HepG2 (cell line): ENCODE measurements around the gene HOXD9. TPM values are rescaled to one million over a fixed set of nuclear protein-coding genes. Genes with fewer than 3 reads are reported as not detected.

ENCODE experiments used
- ATAC-seq: fragments of 200-7000 bp; cut with Tn5 transposase; 3 replicates; pipeline ENCODE4 v1.9.1; 2020; ENCODE audit warnings: mild to moderate bottlenecking, moderate library complexity
- BruUV-seq: library from RNA; stranded (reverse); fragments of 400-500 nt; replicated peaks from 2 replicates; lab custom pipeline; 2021; lab: Mats Ljungman, UMichigan
- CTCF ChIA-PET: fragments of 300-600 bp; formaldehyde crosslinking; extraction: SDS; loops from one replicate; lab custom pipeline; 2021; ENCODE audit warnings: low total read pairs, inconsistent platforms, low intra/inter-chr PET ratio; lab: Yijun Ruan, JAX
- POLR2A ChIA-PET: fragments of 350-600 bp; sonication (Branson Sonifier 250); formaldehyde crosslinking; loops from one replicate; lab custom pipeline; 2020; ENCODE audit warnings: antibody characterized with exemption, inconsistent platforms; lab: Yijun Ruan, JAX
- DNase-seq: peaks from one replicate; pipeline ENCODE4 v3.0.0-alpha.2; 2015; ENCODE audit warnings: low spot score
- FAIRE-seq: peaks from 3 replicates; lab custom pipeline; 2011; peaks lifted over from hg19 to GRCh38; lab: Jason Lieb, UNC
- H2AFZ ChIP-seq: one replicate; pipeline ENCODE4 v1.6.1; 2011; ENCODE audit warnings: low read length, inconsistent platforms
- H3K27ac ChIP-seq: fragments of 300-600 bp; 3 replicates; pipeline ENCODE4 v1.8.0; 2011; ENCODE audit warnings: mixed run types, mild to moderate bottlenecking, mixed read lengths, low read length, inconsistent platforms; ENCODE audit not compliant: insufficient read depth; ENCODE audit errors: extremely low read length
- H3K27me3 ChIP-seq, 2 experiments: fragments of 200-600 bp in 1 of 2; 2 replicates in 1 of 2; 3 replicates in 1 of 2; pipeline versions ENCODE4 v1.6.0 to v1.8.0; 2011; ENCODE audit warnings: low read length in 2 of 2, mild to moderate bottlenecking in 2 of 2, moderate library complexity in 2 of 2, inconsistent platforms in 1 of 2; ENCODE audit not compliant: insufficient read depth in 2 of 2, control insufficient read depth in 1 of 2
- H3K36me3 ChIP-seq, 2 experiments: fragments of 200-600 bp in 1 of 2; replicated peaks in 1 of 2; 2 replicates in 1 of 2; 3 replicates in 1 of 2; pipeline versions ENCODE4 v1.5.1 to v1.8.0; 2011; ENCODE audit warnings: low read length in 2 of 2, inconsistent platforms in 1 of 2; ENCODE audit not compliant: insufficient read depth in 2 of 2, control insufficient read depth in 1 of 2
- H3K4me1 ChIP-seq: 2 replicates; pipeline ENCODE4 v1.5.1; 2012; ENCODE audit warnings: low read length, inconsistent platforms; ENCODE audit not compliant: insufficient read depth
- H3K4me2 ChIP-seq: 2 replicates; pipeline ENCODE4 v1.6.0; 2011; ENCODE audit warnings: low read depth, low read length, inconsistent platforms
- H3K4me3 ChIP-seq, 3 experiments: fragments of 200-600 bp in 1 of 3; sonication (generic), shearing (Covaris generic) in 1 of 3; replicated peaks in 1 of 3; 2 replicates each; pipeline ENCODE4 v1.5.1; 2011 to 2016; ENCODE audit warnings: low read length in 3 of 3, inconsistent platforms in 2 of 3, low read depth in 2 of 3, mild to moderate bottlenecking in 2 of 3, control low read depth in 1 of 3, mixed read lengths in 1 of 3; ENCODE audit not compliant: insufficient read depth in 1 of 3
- H3K79me2 ChIP-seq: one replicate; pipeline ENCODE4 v1.6.1; 2011; ENCODE audit warnings: low read length, inconsistent platforms; ENCODE audit not compliant: insufficient read depth
- H3K9ac ChIP-seq: 2 replicates; pipeline ENCODE4 v1.6.0; 2011; ENCODE audit warnings: mild to moderate bottlenecking, low read depth, low read length, inconsistent platforms; ENCODE audit not compliant: insufficient read depth
- H3K9me3 ChIP-seq: 2 replicates; pipeline ENCODE4 v1.5.1; 2012; ENCODE audit warnings: mild to moderate bottlenecking, low read length
- H4K20me1 ChIP-seq: 2 replicates; pipeline ENCODE4 v1.6.0; 2011; ENCODE audit warnings: inconsistent platforms, mild to moderate bottlenecking, low read length, moderate library complexity; ENCODE audit not compliant: insufficient read depth
- ATF7 ChIP-seq, 2 experiments: fragments of 450-650 bp in 1 of 2; sonication (generic) in 1 of 2; formaldehyde crosslinking in 1 of 2; IDR thresholded peaks; 2 replicates each; pipeline versions ENCODE4 v1.4.0 to v1.6.1; 2016 to 2020; ENCODE audit warnings: antibody characterized with exemption in 1 of 2, mild to moderate bottlenecking in 1 of 2, missing genetic modification reagents in 1 of 2
- CHD4 ChIP-seq: fragments of 200-600 bp; sonication (generic); IDR thresholded peaks from 2 replicates; pipeline ENCODE4 v1.7.0; 2017; ENCODE audit warnings: mild to moderate bottlenecking, low read length, borderline replicate concordance
- KLF15 ChIP-seq: sonication (generic); formaldehyde crosslinking; IDR thresholded peaks from 2 replicates; pipeline ENCODE4 v1.8.1; 2023; ENCODE audit warnings: borderline replicate concordance, mild to moderate bottlenecking, inconsistent platforms, missing genetic modification reagents, mixed read lengths
- PBX2 ChIP-seq: IDR thresholded peaks from 2 replicates; pipeline ENCODE4 v1.6.1; 2016; ENCODE audit warnings: control low read depth
- RCOR2 ChIP-seq: IDR thresholded peaks from 2 replicates; pipeline ENCODE4 v1.6.1; 2016; ENCODE audit warnings: missing biosample characterization, missing genetic modification reagents
- SP1 ChIP-seq, 2 experiments: fragments of 450-650 bp in 1 of 2; sonication (generic) in 1 of 2; formaldehyde crosslinking in 1 of 2; IDR thresholded peaks; 2 replicates each; pipeline versions ENCODE4 v1.4.0 to v1.6.1; 2016 to 2020; ENCODE audit warnings: missing genetic modification reagents in 1 of 2
- ZMYM4 ChIP-seq: sonication (generic); formaldehyde crosslinking; IDR thresholded peaks from 2 replicates; pipeline ENCODE4 v1.8.1; 2023; ENCODE audit warnings: mild to moderate bottlenecking, missing genetic modification reagents
- ZNF512B ChIP-seq: sonication (generic); formaldehyde crosslinking; IDR thresholded peaks from 2 replicates; pipeline ENCODE4 v1.5.1; 2020; ENCODE audit warnings: missing genetic modification reagents, mild to moderate bottlenecking, borderline replicate concordance
- ZNF703 ChIP-seq: sonication (generic); formaldehyde crosslinking; IDR thresholded peaks from 2 replicates; pipeline ENCODE4 v1.5.1; 2020; ENCODE audit warnings: missing genetic modification reagents, mild to moderate bottlenecking, moderate library complexity, borderline replicate concordance
- ZNF710 ChIP-seq: sonication (generic); formaldehyde crosslinking; IDR thresholded peaks from 2 replicates; pipeline ENCODE4 v1.5.0; 2020; ENCODE audit warnings: mild to moderate bottlenecking, missing genetic modification reagents, borderline replicate concordance
- ZNF850 ChIP-seq: sonication (generic); formaldehyde crosslinking; conservative IDR thresholded peaks from 2 replicates; pipeline ENCODE4 v1.9.0; 2021; ENCODE audit warnings: mild to moderate bottlenecking, missing genetic modification reagents
- whole genome bisulfite sequencing: methylation state at CpG from one replicate; pipeline ENCODE4 v1.1.6; 2017; ENCODE audit warnings: low lambda C conversion rate; 5-methylcytosine and 5-hydroxymethylcytosine counted together
- in situ Hi-C: cut with HindIII; loops from 2 replicates; pipeline ENCODE4 v1.10.0; 2017; ENCODE audit warnings: low pct_unique_long_range_greater_than_20kb; ENCODE audit not compliant: extremely low pct_ligation_motif_present
- intact Hi-C: fragments of 100-400 bp; cut with micrococcal nuclease; formaldehyde crosslinking; loops from one replicate; pipeline ENCODE4 v1.10.0; 2022; ENCODE audit not compliant: unreplicated experiment
- polyA plus RNA-seq, 8 experiments: library from polyadenylated mRNA; depleted of rRNA in 3 of 8; stranded (reverse) in 7 of 8; unstranded in 1 of 8; fragments of >200 nt; fragmentation: Illumina TruSeq in 4 of 8; extraction: Trizol in 4 of 8; gene quantifications; 2 replicates each; pipeline versions ENCODE4 v1.2.1 to v1.2.3, GENCODE V29; 2011 to 2016; ENCODE audit warnings: low read depth in 4 of 8, missing spikeins in 1 of 8, mixed read lengths in 1 of 8; ENCODE audit not compliant: insufficient read depth in 1 of 8
- total RNA-seq, 5 experiments: library from RNA; depleted of rRNA; stranded (reverse); fragments of >200 nt; fragmentation: Illumina TruSeq; extraction: Trizol; gene quantifications; 2 replicates each; pipeline ENCODE4 v1.2.3, GENCODE V29; 2016; ENCODE audit warnings: low read depth in 1 of 5
- TF ChIP-seq, protein P1 (sequence below): sonication (generic); formaldehyde crosslinking; IDR thresholded peaks from 2 replicates; pipeline ENCODE4 v1.8.0; 2022; ENCODE audit warnings: missing genetic modification reagents, mild to moderate bottlenecking, moderate library complexity, borderline replicate concordance

Gene HOXD9
- total and polyA plus RNA-seq, 2 of the 13 experiments (the other 11 are each of a cell fraction or from before 2014, with no cell fraction given) = not detected

DNA sequence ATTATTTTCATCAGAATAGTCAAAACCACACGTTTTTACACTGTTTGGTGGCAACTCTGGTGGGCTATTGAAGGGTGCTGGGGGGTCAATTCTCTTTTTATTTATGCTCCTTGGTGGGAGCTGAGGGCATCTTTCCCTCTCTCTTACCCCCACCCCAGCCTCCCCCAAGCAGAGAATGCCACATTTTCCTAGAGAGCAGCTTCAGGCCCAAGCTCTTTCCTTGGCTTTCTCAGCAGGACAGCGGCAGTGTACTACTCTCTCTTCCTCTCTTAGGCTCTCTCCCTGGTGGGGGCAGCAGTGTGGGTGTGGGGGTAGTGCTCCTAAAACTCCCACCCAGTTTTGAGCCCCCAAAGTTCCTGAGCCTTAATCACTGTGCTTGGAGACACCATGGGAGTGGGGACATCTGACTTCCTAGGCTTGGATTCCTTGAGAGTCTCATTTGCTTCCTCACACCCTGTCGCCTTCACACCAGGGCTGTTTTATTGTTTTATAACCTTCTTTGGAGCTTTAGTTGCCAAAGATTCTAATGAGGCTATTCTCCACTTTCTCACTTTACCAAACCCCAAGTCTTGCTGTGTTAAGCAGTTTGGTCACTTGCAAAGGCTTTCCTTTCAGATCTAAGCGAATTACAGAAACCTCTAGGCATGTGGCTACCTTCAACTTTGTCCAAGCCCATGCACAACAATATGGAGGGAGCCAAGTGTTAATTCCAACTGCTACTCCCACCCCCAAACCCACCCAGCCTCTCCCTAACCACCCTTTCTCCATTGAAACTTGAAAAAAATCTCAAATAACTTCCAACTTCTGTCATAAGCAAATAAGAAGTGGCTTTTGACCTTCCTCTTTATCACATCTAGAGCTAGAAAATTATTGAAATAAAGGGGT is 22.8 kb downstream of the HOXD9 start:
- FAIRE-seq (no peak), DNase-seq (no peak), ATAC-seq (no peak)
- ChIA-PET CTCF (no interaction called here), POLR2A (no interaction called here)
- no peak overlapping the region for H3K27ac ChIP-seq
- H3K9me3 ChIP-seq = no peaks in the 10 kb centered on the region
- H3K4me1 ChIP-seq = peaks cover 28% of the 10 kb centered on the region
- no peak overlapping the region for H2AFZ ChIP-seq
- 3% methylated on average over 4 of the region's 4 CpGs for WGBS
- no TSS peak for BruUV-seq
- peaks cover 12 to 92% of the 10 kb centered on the region in 2 experiments for H3K27me3 ChIP-seq
- no peaks in the 10 kb centered on the region for H3K36me3 ChIP-seq
- intact Hi-C loops = no loop called here
- H3K9ac ChIP-seq = no peak overlapping the region
- H3K79me2 ChIP-seq = no peaks in the 10 kb centered on the region
- H3K4me2 ChIP-seq = no peak overlapping the region
- H3K4me3 ChIP-seq = no peak overlapping the region
- no peaks in the 10 kb centered on the region for H4K20me1 ChIP-seq
- in situ Hi-C loops = no loop called here
- TF ChIP-seq ATF7 (IDR thresholded peaks at IDR 0.05) (no peak), ATF7 (CRISPR knock-in tag; IDR thresholded peaks at IDR 0.05) (no peak), ZNF710 (CRISPR knock-in tag) (no peak), ZNF850 (CRISPR knock-in tag) (no peak), RCOR2 (no peak), CHD4 (no peak), ZNF512B (CRISPR knock-in tag) (no peak), KLF15 (CRISPR knock-in tag) (no peak), ZMYM4 (CRISPR knock-in tag) (no peak), ZNF703 (CRISPR knock-in tag) (no peak), PBX2 (CRISPR knock-in tag) (no peak), SP1 (IDR thresholded peaks at IDR 0.05) (no peak), SP1 (CRISPR knock-in tag; IDR thresholded peaks at IDR 0.05) (no peak)
- TF ChIP-seq, protein P1, sequence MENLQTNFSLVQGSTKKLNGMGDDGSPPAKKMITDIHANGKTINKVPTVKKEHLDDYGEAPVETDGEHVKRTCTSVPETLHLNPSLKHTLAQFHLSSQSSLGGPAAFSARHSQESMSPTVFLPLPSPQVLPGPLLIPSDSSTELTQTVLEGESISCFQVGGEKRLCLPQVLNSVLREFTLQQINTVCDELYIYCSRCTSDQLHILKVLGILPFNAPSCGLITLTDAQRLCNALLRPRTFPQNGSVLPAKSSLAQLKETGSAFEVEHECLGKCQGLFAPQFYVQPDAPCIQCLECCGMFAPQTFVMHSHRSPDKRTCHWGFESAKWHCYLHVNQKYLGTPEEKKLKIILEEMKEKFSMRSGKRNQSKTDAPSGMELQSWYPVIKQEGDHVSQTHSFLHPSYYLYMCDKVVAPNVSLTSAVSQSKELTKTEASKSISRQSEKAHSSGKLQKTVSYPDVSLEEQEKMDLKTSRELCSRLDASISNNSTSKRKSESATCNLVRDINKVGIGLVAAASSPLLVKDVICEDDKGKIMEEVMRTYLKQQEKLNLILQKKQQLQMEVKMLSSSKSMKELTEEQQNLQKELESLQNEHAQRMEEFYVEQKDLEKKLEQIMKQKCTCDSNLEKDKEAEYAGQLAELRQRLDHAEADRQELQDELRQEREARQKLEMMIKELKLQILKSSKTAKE (CRISPR knock-in tag) = no peak
